NCI-H748 (cell line): Measurements from ENCODE around the gene FRS3.

Source experiments
- DNase-seq: peaks from one replicate; lab custom pipeline; 2025; ENCODE audit not compliant: unreplicated experiment; lab: John Stamatoyannopoulos, UW

The FRS3 gene

GRCh38 chr6:41791984-41792383 is 12.3 kb upstream of the FRS3 start:
- DNase-seq = no peak

GRCh38 chr6:41791305-41791704 is 11.6 kb upstream of the FRS3 start:
- no peak for DNase-seq

GRCh38 chr6:41790045-41790444 is 10.3 kb upstream of the FRS3 start:
- no peak for DNase-seq

DNA sequence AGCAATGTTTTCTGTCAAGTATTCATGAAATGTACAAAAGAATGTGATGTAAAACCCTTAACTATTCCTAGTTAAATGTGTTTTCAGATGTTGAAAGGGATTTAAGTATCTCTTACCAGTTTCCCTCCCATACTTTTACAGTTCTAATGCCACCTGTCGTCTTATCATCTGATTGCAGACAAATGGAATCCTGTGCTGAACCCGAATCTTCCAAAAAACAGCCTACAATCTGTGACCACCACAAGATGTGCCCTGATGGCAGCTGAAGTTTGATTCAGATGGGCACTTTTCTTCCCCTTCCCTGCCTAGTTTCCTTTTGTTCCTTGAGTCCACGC is 9.7 kb upstream of the FRS3 start:
- DNase-seq = no peak

DNA sequence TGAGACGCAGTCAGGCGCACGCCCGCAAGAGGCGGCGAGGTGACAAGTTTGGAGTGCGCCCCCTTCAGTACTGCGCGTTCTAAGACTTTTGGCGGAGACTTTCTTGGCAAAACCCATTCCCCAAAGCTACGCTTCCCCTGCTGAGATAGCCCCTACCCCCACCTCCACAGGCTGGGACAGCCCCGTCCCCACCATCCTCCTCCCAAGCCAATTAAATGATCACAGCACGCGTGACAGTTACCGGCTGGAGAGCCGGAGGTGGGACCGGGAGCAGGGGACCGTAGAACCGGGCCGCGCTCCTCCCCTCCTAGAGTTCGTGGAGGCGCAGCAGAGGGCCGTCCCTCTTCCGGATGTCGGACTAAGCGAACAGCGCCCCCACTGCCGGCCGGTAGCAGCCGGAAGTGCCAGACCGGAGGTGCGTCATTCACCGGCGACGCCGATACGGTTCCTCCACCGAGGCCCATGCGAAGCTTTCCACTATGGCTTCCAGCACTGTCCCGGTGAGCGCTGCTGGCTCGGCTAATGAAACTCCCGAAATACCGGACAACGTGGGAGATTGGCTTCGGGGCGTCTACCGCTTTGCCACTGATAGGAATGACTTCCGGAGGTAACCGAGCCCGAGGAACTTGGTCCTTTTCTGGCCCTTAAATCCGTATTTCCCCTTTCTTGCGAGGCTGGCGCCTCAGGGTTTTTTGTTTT is 7.7 kb upstream of the FRS3 start, which contains the start of gene TOMM6:
Gene TOMM6, plus strand, starts transcription at position 476 of the 699 bp plus-strand sequence. Its CDS starts 4 bp downstream, at position 480.
- peak; percentile 96 for DNase-seq

- peak; percentile 89 for DNase-seq
Measured at GRCh38 chr6:41786451-41787218, 6.9 kb upstream of the FRS3 start.

DNA sequence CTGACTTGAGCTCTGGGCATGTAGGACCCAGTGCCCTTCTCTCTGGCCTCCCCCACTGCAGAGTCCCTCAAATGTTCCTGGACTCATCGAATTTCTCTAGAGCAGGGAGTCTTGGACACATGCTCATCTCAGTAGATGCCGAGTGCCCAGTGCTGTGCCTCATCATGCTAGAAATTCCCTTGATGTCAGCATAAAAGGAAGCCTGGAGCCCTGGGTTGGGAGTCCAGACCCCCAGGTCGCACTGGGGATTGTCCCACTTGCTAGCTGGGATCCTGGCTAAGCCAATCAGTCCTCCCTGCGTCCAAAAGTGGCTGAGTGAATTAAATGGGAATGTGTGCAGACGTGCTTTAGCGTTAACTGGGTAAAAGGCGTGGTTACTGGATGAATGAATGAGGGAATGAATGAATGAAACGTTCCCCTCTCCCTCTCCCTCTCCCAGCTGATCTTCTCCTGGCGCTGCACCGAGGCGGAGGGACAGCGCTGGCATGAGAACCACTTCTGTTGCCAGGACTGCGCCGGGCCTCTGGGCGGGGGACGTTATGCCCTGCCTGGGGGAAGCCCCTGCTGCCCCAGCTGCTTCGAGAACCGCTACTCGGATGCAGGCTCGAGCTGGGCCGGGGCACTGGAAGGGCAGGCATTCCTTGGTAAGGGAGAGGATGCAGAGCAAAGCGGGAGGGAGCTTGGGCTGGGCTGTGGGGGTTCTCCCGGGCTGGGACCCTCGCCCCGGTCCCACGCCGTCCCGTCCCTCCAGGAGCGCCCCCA is 6.2 kb upstream of the FRS3 start:
- DNase-seq = peak; percentile 61

DNA sequence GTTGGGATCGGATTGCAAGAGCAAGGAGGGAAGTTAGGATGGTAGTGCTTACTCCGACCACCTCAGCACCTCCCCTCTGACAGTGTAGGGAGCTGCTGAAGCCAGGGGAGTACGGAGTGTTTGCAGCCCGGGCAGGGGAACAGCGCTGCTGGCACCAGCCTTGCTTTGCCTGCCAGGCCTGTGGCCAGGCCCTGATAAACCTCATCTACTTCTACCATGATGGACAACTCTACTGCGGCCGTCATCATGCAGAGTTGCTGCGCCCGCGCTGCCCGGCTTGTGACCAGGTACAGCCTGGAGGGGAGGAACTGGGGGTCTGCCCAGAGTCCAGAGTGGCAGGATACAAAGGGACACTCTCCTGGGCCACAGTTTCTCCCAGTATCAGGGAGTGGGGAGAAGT is 5.6 kb upstream of the FRS3 start:
- no peak for DNase-seq

- no peak for DNase-seq
Measured at GRCh38 chr6:41784581-41785171, 5.0 kb upstream of the FRS3 start.

DNA sequence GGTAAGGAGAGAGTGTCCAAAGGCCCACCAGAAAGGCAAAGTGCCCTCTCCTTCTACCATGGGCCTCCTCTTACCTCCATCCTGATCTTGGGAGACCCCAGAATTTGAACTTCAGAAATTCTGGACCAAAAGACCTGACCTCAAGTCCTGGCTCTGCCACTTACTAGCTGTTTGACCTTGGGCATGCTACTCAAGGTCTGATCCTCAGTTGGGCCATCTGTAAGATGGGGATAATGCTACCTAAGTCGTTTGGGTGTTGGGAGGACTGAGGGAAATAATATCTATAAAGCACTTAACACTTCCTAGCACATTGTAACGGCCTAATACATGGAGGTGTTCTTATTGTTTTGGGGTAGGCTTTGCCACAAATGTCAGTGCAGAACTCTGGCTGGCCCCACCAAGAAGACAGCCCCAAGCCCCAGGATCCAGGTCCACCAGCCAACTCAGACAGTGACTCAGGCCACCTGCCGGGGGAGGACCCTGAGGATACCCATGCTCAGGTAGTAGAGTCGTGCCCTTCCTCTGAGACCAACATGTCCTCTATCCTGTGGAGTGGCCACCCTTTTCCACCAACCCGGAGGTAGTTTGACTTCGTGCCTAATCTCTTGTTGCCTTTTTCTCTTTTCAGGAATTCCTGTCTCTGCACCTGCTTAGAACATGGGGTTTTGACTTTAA is 3.5 kb upstream of the FRS3 start:
- no peak for DNase-seq

DNA sequence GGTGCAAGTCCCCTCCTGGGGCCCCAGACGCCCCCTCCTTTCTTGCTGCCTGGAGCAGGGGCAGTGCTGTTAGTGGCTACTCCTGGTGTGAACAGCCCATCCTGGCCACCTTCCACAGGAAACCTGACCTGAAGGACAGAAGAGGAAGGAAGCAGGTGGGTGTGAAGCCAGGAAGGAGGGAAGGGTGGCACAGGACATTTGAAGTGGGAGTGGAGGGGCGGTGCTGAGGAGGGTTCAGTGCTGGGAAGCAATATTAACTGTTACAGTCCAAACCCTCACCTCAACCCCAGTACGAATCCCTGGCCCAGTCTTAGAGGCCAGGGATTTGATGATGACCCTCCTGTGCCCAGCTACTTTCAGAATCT is 1.6 kb upstream of the FRS3 start:
- DNase-seq = no peak

GRCh38 chr6:41780551-41781365 is 1.1 kb upstream of the FRS3 start, which contains the start of gene PRICKLE4:
TSS of gene PRICKLE4 (plus strand) at chr6:41780782. CDS start at chr6:41783474, 2,692 bp downstream.
- peak; percentile 62 for DNase-seq

DNA sequence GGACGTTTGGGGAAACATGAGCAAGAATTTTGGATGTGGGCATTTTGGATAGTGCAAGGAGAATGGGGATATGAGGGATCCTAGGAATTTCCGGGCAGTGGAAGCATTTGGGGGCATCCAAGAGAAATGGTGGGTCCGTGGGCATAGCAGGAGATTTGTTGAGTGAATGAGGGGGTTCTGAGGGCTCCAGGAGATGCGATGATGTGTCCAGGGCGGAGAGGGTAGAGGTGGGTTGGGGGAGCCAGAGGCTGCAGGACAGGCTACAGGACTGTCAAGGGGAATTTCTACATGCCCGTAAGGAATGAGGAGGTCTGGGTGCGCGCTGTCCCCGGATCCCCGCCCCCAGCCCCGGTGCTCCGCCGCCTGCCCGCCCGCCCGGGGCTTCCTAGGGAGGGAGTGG is 364 bp downstream of the FRS3 start:
- DNase-seq = no peak

GRCh38 chr6:41778895-41779294 is 805 bp downstream of the FRS3 start:
- DNase-seq = no peak

DNA sequence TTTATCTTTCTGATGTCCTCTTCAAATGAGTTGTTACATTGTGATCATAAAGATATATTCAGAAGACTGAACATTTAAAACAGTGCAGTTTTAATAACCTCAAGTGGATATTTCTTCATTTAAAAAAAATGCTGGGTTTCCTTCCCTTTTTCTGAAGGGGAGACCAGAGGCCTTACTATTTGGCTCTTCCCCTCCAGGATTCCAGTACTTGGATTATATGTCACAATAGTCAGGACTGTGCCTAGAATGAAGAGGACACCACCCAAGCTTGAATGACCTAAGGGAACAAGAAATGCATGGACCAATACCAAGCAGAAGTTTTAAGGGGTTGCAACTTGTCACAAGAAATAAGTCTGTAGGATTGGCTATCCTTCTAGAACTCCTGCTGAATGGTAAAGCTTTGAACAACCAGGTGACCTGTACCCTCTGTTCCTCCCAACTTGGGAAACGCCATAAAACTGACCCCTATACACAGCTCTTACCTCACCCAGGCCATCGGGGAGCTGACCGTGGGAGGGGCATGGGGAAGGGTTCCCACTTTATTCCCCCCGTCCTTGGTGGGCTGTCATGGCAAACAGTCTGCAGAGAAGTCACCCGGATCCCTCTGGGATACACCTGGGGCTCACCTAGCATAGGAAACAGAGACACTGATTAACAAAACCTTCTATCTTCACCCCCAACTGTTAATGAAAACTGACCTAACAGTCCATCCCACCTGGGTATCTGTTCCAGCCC is 2.0 kb downstream of the FRS3 start:
- no peak for DNase-seq

DNA sequence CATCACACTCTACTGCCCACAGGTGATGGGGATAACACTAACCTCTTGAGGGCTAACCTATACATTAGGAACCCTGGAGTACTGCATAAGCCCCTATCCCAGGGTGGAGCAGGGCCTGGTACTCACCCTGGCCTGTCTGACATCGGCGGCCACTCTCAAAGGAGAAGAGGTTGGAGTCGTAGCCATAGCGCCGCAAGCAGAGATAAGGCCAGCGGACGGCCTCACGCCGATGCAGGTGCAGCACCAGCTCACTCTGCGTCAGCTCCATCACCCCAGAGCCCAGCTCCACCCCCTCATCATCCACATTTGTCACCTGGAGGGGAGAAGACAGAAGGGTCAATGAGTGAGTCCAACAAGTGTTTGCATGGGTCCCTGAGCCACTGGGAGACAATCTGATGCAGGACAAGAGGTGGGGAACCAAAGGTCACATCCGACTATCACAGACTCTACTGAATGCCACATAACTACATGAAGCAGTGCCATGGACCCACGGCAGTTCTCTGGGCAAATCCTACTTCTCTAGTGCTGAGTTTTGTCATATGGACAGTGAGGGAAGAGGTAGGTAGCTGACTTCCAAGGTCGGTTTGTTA is 4.3 kb downstream of the FRS3 start:
- DNase-seq = no peak

- no peak for DNase-seq
Measured at GRCh38 chr6:41774841-41775240, 4.9 kb downstream of the FRS3 start.

GRCh38 chr6:41771058-41771983 is 8.4 kb downstream of the FRS3 start:
- DNase-seq = no peak
